HEK293 (cell line): ENCODE results near the gene MCU.

Experiments
- CTCF ChIA-PET: fragments of 350-600 bp; formaldehyde crosslinking; extraction: SDS; loops from one replicate; lab custom pipeline; 2021; ENCODE audit warnings: antibody characterized with exemption; lab: Yijun Ruan, JAX
- POLR2A ChIA-PET: fragments of 300-600 bp; formaldehyde crosslinking; extraction: SDS; loops from one replicate; lab custom pipeline; 2020; ENCODE audit warnings: antibody characterized with exemption, inconsistent platforms; lab: Yijun Ruan, JAX
- H3K27ac ChIP-seq: fragments of 200-500 bp; sonication (Bioruptor generic); 2 replicates; pipeline ENCODE4 v1.5.1; 2014; ENCODE audit warnings: low read depth, low read length, control low read depth, inconsistent platforms; ENCODE audit errors: extremely low read depth
- H3K36me3 ChIP-seq, 2 experiments: fragments of 200-500 bp in 1 of 2; sonication (Bioruptor generic) in 1 of 2; 1 replicate in 1 of 2; 2 replicates in 1 of 2; pipeline ENCODE4 v1.5.1; 2014 to 2017; ENCODE audit warnings: inconsistent platforms in 2 of 2, low read length in 2 of 2; ENCODE audit not compliant: control insufficient read depth in 2 of 2, insufficient read depth in 1 of 2
- H3K4me1 ChIP-seq: fragments of 200-500 bp; sonication (Bioruptor generic); 2 replicates; pipeline ENCODE4 v1.5.1; 2014; ENCODE audit warnings: mild to moderate bottlenecking, low read length, inconsistent platforms; ENCODE audit not compliant: control insufficient read depth, insufficient read depth
- H3K4me3 ChIP-seq: 2 replicates; pipeline ENCODE4 v1.5.1; 2011; ENCODE audit warnings: low read depth, mild to moderate bottlenecking, control low read depth, low read length, moderate library complexity
- H3K9me3 ChIP-seq: fragments of 200-500 bp; sonication (Bioruptor generic); 2 replicates; pipeline ENCODE4 v1.5.1; 2014; ENCODE audit warnings: low read depth, low read length, inconsistent platforms; ENCODE audit not compliant: control insufficient read depth, insufficient read depth
- GLI4 ChIP-seq: fragments of 450-650 bp; formaldehyde crosslinking; IDR thresholded peaks from 2 replicates; pipeline ENCODE4 v1.5.1; 2016; ENCODE audit warnings: missing biosample characterization, missing genetic modification characterization
- SALL2 ChIP-seq: fragments of 450-650 bp; formaldehyde crosslinking; IDR thresholded peaks from 2 replicates; pipeline ENCODE4 v1.5.0; 2017; ENCODE audit warnings: missing biosample characterization, mild to moderate bottlenecking, missing genetic modification characterization, borderline replicate concordance
- YY1 ChIP-seq: fragments of 450-650 bp; formaldehyde crosslinking; IDR thresholded peaks from 2 replicates; pipeline ENCODE4 v1.5.1; 2018; ENCODE audit warnings: missing biosample characterization, missing genetic modification characterization
- ZFP3 ChIP-seq: fragments of 450-650 bp; formaldehyde crosslinking; IDR thresholded peaks from 2 replicates; pipeline ENCODE4 v1.5.1; 2016; ENCODE audit warnings: low read depth, missing biosample characterization, missing genetic modification characterization
- ZFP37 ChIP-seq: fragments of 450-650 bp; formaldehyde crosslinking; IDR thresholded peaks from 2 replicates; pipeline ENCODE4 v1.5.1; 2016; ENCODE audit warnings: missing biosample characterization, missing genetic modification characterization
- ZNF169 ChIP-seq: fragments of 450-650 bp; formaldehyde crosslinking; IDR thresholded peaks from 2 replicates; pipeline ENCODE4 v1.5.1; 2016; ENCODE audit warnings: missing biosample characterization, missing genetic modification characterization
- ZNF175 ChIP-seq: fragments of 450-650 bp; formaldehyde crosslinking; IDR thresholded peaks from 2 replicates; pipeline ENCODE4 v1.5.1; 2016; ENCODE audit warnings: missing biosample characterization, missing genetic modification characterization
- ZNF202 ChIP-seq: fragments of 450-650 bp; formaldehyde crosslinking; IDR thresholded peaks from 2 replicates; pipeline ENCODE4 v1.5.1; 2016; ENCODE audit warnings: missing biosample characterization, missing genetic modification characterization, borderline replicate concordance
- ZNF214 ChIP-seq: fragments of 450-650 bp; formaldehyde crosslinking; IDR thresholded peaks from 2 replicates; pipeline ENCODE4 v1.5.1; 2017; ENCODE audit warnings: missing biosample characterization, mild to moderate bottlenecking, missing genetic modification characterization, borderline replicate concordance
- ZNF221 ChIP-seq: fragments of 450-650 bp; formaldehyde crosslinking; IDR thresholded peaks from 2 replicates; pipeline ENCODE4 v1.5.1; 2017; ENCODE audit warnings: missing biosample characterization, missing genetic modification characterization, borderline replicate concordance
- ZNF248 ChIP-seq: fragments of 450-650 bp; formaldehyde crosslinking; IDR thresholded peaks from 2 replicates; pipeline ENCODE4 v1.5.1; 2017; ENCODE audit warnings: missing biosample characterization, missing genetic modification characterization
- ZNF426 ChIP-seq: fragments of 450-650 bp; formaldehyde crosslinking; IDR thresholded peaks from 2 replicates; pipeline ENCODE4 v1.5.1; 2017; ENCODE audit warnings: missing biosample characterization, missing genetic modification characterization, mild to moderate bottlenecking, inconsistent platforms, moderate library complexity
- ZNF555 ChIP-seq: fragments of 450-650 bp; formaldehyde crosslinking; conservative IDR thresholded peaks from 2 replicates; pipeline ENCODE4 v1.5.1; 2017; ENCODE audit warnings: missing biosample characterization, mild to moderate bottlenecking, missing genetic modification characterization, inconsistent platforms
- ZNF624 ChIP-seq: fragments of 450-650 bp; formaldehyde crosslinking; IDR thresholded peaks from 2 replicates; pipeline ENCODE4 v1.5.1; 2017; ENCODE audit warnings: missing biosample characterization, missing genetic modification characterization
- ZNF664 ChIP-seq: fragments of 450-650 bp; formaldehyde crosslinking; IDR thresholded peaks from 2 replicates; pipeline ENCODE4 v1.5.1; 2016; ENCODE audit warnings: missing biosample characterization, missing genetic modification characterization
- ZNF768 ChIP-seq: fragments of 450-650 bp; formaldehyde crosslinking; IDR thresholded peaks from 2 replicates; pipeline ENCODE4 v1.5.1; 2018; ENCODE audit warnings: missing biosample characterization, mild to moderate bottlenecking, missing genetic modification characterization
- ZXDB ChIP-seq: fragments of 450-650 bp; formaldehyde crosslinking; IDR thresholded peaks from 2 replicates; pipeline ENCODE4 v1.5.1; 2016; ENCODE audit warnings: missing biosample characterization, missing genetic modification characterization
- TF ChIP-seq, protein P1 (sequence below): fragments of 450-650 bp; formaldehyde crosslinking; IDR thresholded peaks from 2 replicates; pipeline ENCODE4 v1.5.1; 2016; ENCODE audit warnings: missing biosample characterization, missing genetic modification characterization
- TF ChIP-seq, protein P2 (sequence below): fragments of 450-650 bp; formaldehyde crosslinking; IDR thresholded peaks from 2 replicates; pipeline ENCODE4 v1.5.1; 2016; ENCODE audit warnings: missing biosample characterization, missing genetic modification characterization
- TF ChIP-seq, protein P3 (sequence below): fragments of 450-650 bp; formaldehyde crosslinking; IDR thresholded peaks from 2 replicates; pipeline ENCODE4 v1.5.1; 2016; ENCODE audit warnings: missing biosample characterization, missing genetic modification characterization
- TF ChIP-seq, protein P4 (sequence below): fragments of 450-650 bp; formaldehyde crosslinking; IDR thresholded peaks from 2 replicates; pipeline ENCODE4 v1.5.1; 2016; ENCODE audit warnings: missing biosample characterization, missing genetic modification characterization
- TF ChIP-seq, protein P5 (sequence below): fragments of 450-650 bp; formaldehyde crosslinking; IDR thresholded peaks from 2 replicates; pipeline ENCODE4 v1.5.1; 2017; ENCODE audit warnings: missing biosample characterization, missing genetic modification characterization
- TF ChIP-seq, protein P6 (sequence below): fragments of 450-650 bp; formaldehyde crosslinking; IDR thresholded peaks from 2 replicates; pipeline ENCODE4 v1.5.1; 2017; ENCODE audit warnings: missing biosample characterization, missing genetic modification characterization

The MCU gene

DNA sequence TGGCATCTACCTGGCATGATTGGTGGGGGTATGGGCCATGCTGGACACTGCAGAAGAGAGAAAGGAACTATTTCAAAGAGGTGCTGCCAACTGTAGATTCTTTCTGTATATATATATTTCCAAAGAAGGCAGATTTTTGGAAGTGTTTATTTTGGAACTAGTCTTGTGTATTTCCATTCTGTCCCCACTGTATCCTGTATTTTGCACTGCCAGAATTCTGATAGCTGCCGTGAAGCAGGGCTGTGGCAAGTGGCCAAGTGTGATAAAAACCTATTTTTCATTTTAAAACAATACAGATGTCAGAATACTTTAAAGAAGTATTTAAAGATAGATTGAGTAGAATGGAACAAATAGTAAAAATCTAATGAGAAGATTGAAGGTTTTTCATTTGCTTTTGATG is 17.1 kb downstream of the MCU start:
- Histone ChIP-seq H3K4me1 (peaks cover 23% of the 10 kb centered on the region), H3K27ac (no peak overlapping the region), H3K4me3 (no peak overlapping the region), H3K9me3 (no peaks in the 10 kb centered on the region), H3K36me3 (no peaks in the 10 kb centered on the region; a peak in 1 of 3 replicates)
- POLR2A ChIA-PET: interaction anchor here (0.7 kb wide), 1 partner anchor 1512 kb away, joined by 4 read pairs; no protein-coding TSS in a partner anchor
- CTCF ChIA-PET: interaction anchor here (0.6 kb wide), 1 partner anchor 10 kb away, joined by 7 read pairs; no protein-coding TSS in a partner anchor
- TF ChIP-seq, protein P1, sequence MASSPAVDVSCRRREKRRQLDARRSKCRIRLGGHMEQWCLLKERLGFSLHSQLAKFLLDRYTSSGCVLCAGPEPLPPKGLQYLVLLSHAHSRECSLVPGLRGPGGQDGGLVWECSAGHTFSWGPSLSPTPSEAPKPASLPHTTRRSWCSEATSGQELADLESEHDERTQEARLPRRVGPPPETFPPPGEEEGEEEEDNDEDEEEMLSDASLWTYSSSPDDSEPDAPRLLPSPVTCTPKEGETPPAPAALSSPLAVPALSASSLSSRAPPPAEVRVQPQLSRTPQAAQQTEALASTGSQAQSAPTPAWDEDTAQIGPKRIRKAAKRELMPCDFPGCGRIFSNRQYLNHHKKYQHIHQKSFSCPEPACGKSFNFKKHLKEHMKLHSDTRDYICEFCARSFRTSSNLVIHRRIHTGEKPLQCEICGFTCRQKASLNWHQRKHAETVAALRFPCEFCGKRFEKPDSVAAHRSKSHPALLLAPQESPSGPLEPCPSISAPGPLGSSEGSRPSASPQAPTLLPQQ: no peak
- TF ChIP-seq, protein P2, sequence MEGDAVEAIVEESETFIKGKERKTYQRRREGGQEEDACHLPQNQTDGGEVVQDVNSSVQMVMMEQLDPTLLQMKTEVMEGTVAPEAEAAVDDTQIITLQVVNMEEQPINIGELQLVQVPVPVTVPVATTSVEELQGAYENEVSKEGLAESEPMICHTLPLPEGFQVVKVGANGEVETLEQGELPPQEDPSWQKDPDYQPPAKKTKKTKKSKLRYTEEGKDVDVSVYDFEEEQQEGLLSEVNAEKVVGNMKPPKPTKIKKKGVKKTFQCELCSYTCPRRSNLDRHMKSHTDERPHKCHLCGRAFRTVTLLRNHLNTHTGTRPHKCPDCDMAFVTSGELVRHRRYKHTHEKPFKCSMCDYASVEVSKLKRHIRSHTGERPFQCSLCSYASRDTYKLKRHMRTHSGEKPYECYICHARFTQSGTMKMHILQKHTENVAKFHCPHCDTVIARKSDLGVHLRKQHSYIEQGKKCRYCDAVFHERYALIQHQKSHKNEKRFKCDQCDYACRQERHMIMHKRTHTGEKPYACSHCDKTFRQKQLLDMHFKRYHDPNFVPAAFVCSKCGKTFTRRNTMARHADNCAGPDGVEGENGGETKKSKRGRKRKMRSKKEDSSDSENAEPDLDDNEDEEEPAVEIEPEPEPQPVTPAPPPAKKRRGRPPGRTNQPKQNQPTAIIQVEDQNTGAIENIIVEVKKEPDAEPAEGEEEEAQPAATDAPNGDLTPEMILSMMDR: no peak
- TF ChIP-seq ZNF664 (tag by site-specific recombination): no peak
- TF ChIP-seq ZNF555 (tag by site-specific recombination): no peak
- TF ChIP-seq YY1: no peak
- TF ChIP-seq ZFP3: no peak
- no peak for TF ChIP-seq ZNF202 (tag by site-specific recombination)
- TF ChIP-seq ZNF169 (tag by site-specific recombination): no peak
- TF ChIP-seq ZNF624 (tag by site-specific recombination): no peak
- TF ChIP-seq, protein P3, sequence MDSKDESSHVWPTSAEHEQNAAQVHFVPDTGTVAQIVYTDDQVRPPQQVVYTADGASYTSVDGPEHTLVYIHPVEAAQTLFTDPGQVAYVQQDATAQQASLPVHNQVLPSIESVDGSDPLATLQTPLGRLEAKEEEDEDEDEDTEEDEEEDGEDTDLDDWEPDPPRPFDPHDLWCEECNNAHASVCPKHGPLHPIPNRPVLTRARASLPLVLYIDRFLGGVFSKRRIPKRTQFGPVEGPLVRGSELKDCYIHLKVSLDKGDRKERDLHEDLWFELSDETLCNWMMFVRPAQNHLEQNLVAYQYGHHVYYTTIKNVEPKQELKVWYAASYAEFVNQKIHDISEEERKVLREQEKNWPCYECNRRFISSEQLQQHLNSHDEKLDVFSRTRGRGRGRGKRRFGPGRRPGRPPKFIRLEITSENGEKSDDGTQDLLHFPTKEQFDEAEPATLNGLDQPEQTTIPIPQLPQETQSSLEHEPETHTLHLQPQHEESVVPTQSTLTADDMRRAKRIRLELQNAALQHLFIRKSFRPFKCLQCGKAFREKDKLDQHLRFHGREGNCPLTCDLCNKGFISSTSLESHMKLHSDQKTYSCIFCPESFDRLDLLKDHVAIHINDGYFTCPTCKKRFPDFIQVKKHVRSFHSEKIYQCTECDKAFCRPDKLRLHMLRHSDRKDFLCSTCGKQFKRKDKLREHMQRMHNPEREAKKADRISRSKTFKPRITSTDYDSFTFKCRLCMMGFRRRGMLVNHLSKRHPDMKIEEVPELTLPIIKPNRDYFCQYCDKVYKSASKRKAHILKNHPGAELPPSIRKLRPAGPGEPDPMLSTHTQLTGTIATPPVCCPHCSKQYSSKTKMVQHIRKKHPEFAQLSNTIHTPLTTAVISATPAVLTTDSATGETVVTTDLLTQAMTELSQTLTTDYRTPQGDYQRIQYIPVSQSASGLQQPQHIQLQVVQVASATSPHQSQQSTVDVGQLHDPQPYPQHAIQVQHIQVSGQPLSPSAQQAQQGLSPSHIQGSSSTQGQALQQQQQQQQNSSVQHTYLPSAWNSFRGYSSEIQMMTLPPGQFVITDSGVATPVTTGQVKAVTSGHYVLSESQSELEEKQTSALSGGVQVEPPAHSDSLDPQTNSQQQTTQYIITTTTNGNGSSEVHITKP: peak; percentile 80
- TF ChIP-seq, protein P4, sequence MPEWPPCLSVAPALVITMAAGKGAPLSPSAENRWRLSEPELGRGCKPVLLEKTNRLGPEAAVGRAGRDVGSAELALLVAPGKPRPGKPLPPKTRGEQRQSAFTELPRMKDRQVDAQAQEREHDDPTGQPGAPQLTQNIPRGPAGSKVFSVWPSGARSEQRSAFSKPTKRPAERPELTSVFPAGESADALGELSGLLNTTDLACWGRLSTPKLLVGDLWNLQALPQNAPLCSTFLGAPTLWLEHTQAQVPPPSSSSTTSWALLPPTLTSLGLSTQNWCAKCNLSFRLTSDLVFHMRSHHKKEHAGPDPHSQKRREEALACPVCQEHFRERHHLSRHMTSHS (tag by site-specific recombination): no peak
- no peak for TF ChIP-seq ZNF221 (tag by site-specific recombination)
- no peak for TF ChIP-seq GLI4 (tag by site-specific recombination)
- TF ChIP-seq, protein P5, sequence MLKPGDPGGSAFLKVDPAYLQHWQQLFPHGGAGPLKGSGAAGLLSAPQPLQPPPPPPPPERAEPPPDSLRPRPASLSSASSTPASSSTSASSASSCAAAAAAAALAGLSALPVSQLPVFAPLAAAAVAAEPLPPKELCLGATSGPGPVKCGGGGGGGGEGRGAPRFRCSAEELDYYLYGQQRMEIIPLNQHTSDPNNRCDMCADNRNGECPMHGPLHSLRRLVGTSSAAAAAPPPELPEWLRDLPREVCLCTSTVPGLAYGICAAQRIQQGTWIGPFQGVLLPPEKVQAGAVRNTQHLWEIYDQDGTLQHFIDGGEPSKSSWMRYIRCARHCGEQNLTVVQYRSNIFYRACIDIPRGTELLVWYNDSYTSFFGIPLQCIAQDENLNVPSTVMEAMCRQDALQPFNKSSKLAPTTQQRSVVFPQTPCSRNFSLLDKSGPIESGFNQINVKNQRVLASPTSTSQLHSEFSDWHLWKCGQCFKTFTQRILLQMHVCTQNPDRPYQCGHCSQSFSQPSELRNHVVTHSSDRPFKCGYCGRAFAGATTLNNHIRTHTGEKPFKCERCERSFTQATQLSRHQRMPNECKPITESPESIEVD (tag by site-specific recombination): peak; percentile 88
- no peak for TF ChIP-seq ZNF248 (tag by site-specific recombination)
- TF ChIP-seq ZXDB: 0 out of 2 replicates have a peak, but pooled peaks have one; percentile 13
- TF ChIP-seq SALL2: no peak
- no peak for TF ChIP-seq ZNF768
- TF ChIP-seq ZNF175 (tag by site-specific recombination): no peak
- TF ChIP-seq, protein P6, sequence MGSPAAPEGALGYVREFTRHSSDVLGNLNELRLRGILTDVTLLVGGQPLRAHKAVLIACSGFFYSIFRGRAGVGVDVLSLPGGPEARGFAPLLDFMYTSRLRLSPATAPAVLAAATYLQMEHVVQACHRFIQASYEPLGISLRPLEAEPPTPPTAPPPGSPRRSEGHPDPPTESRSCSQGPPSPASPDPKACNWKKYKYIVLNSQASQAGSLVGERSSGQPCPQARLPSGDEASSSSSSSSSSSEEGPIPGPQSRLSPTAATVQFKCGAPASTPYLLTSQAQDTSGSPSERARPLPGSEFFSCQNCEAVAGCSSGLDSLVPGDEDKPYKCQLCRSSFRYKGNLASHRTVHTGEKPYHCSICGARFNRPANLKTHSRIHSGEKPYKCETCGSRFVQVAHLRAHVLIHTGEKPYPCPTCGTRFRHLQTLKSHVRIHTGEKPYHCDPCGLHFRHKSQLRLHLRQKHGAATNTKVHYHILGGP (tag by site-specific recombination): no peak
- no peak for TF ChIP-seq ZNF426
- TF ChIP-seq ZNF214: no peak
- no peak for TF ChIP-seq ZFP37 (tag by site-specific recombination)
